PC-9 (cell line): ENCODE results near the gene ATOSB. TPM values are rescaled to one million over a fixed set of nuclear protein-coding genes. Genes with fewer than 3 reads are reported as not detected.

ENCODE experiments used
- BruUV-seq: library from RNA; stranded (reverse); fragments of 400-500 nt; replicated peaks from 2 replicates; lab custom pipeline; 2021; lab: Mats Ljungman, UMichigan
- CTCF ChIA-PET: fragments of 300-600 bp; sonication (Branson Sonifier 250); formaldehyde crosslinking; loops from one replicate; lab custom pipeline; 2022; ENCODE audit warnings: antibody characterized with exemption; lab: Charles Lee
- POLR2A ChIA-PET: fragments of 300-600 bp; sonication (Branson Sonifier 250); formaldehyde crosslinking; loops from one replicate; lab custom pipeline; 2022; ENCODE audit warnings: antibody characterized with exemption; ENCODE audit not compliant: unreplicated experiment; lab: Charles Lee
- DNase-seq, 2 experiments: peaks; one replicate each; pipeline versions ENCODE4 v3.0.0 to v3.0.0-alpha.2; 2015 to 2022; ENCODE audit warnings: mixed read lengths in 1 of 2
- H2AFZ ChIP-seq: fragments of 200-600 bp; sonication (generic); 2 replicates; pipeline ENCODE4 v1.8.1; 2017; ENCODE audit warnings: antibody characterized with exemption
- H3F3A ChIP-seq: fragments of 200-600 bp; sonication (generic); 2 replicates; pipeline ENCODE4 v1.8.1; 2017; ENCODE audit warnings: antibody characterized with exemption, mild to moderate bottlenecking, low read depth; ENCODE audit not compliant: insufficient read depth
- H3K27ac ChIP-seq: fragments of 200-600 bp; sonication (generic); 2 replicates; pipeline ENCODE4 v1.6.1; 2016; ENCODE audit warnings: mixed run types
- H3K27me3 ChIP-seq: fragments of 200-600 bp; sonication (generic); 2 replicates; pipeline ENCODE4 v1.6.1; 2016; ENCODE audit warnings: low read depth, mixed run types; ENCODE audit not compliant: insufficient read depth
- H3K36me3 ChIP-seq: fragments of 200-600 bp; sonication (generic); 2 replicates; pipeline ENCODE4 v1.6.1; 2016; ENCODE audit warnings: low read depth, mixed run types
- H3K4me1 ChIP-seq: fragments of 200-600 bp; sonication (generic); replicated peaks from 2 replicates; pipeline ENCODE4 v1.6.1; 2016; ENCODE audit warnings: mixed run types; ENCODE audit not compliant: insufficient read depth
- H3K4me2 ChIP-seq: fragments of 200-600 bp; sonication (generic); 2 replicates; pipeline ENCODE4 v1.6.1; 2017; ENCODE audit warnings: mixed run types
- H3K4me3 ChIP-seq: fragments of 200-600 bp; sonication (generic); 2 replicates; pipeline ENCODE4 v1.6.1; 2016; ENCODE audit warnings: mixed run types
- H3K79me2 ChIP-seq: fragments of 200-600 bp; sonication (generic); 2 replicates; pipeline ENCODE4 v1.6.1; 2017; ENCODE audit warnings: low read depth, mixed run types
- H3K9me2 ChIP-seq: fragments of 200-600 bp; sonication (generic); 2 replicates; pipeline ENCODE4 v1.8.1; 2017; ENCODE audit warnings: mild to moderate bottlenecking; ENCODE audit not compliant: insufficient read depth
- H3K9me3 ChIP-seq: fragments of 200-600 bp; sonication (generic); 2 replicates; pipeline ENCODE4 v1.8.1; 2016; ENCODE audit warnings: low read depth; ENCODE audit not compliant: insufficient read depth
- H4K20me1 ChIP-seq: fragments of 200-600 bp; sonication (generic); 2 replicates; pipeline ENCODE4 v1.8.1; 2017; ENCODE audit not compliant: insufficient read depth
- CTCF ChIP-seq: fragments of 200-600 bp; sonication (generic); conservative IDR thresholded peaks from 2 replicates; pipeline ENCODE4 v1.6.1; 2017; ENCODE audit warnings: mixed run types, antibody characterized with exemption, mild to moderate bottlenecking, moderate library complexity
- EZH2 ChIP-seq: fragments of 200-600 bp; sonication (generic); IDR thresholded peaks from 2 replicates; pipeline ENCODE4 v1.8.0; 2017; ENCODE audit warnings: antibody characterized with exemption, low read depth
- intact Hi-C: fragments of 100-400 bp; cut with micrococcal nuclease; formaldehyde crosslinking; loops from one replicate; pipeline ENCODE4 v1.10.0; 2022; ENCODE audit not compliant: unreplicated experiment
- total RNA-seq: library from RNA; stranded (reverse); gene quantifications from 2 replicates; pipeline ENCODE4 v1.2.3, GENCODE V29; 2021

ATOSB gene
- total RNA-seq, 1 experiment from 2014 or later = 10.5 TPM

GRCh38 chr9:35102465-35102768 is 13.2 kb downstream of the ATOSB start:
- peak overlapping the region; percentile 84 for H3K4me3 ChIP-seq
- ChIA-PET POLR2A (interaction anchor here (0.6 kb wide), 1 partner anchor 409 kb away, joined by 3 read pairs; no protein-coding TSS in a partner anchor), CTCF (interaction anchor here (1.0 kb wide), 1 partner anchor 51 kb away, joined by 3 read pairs; no protein-coding TSS in a partner anchor)
- TF ChIP-seq EZH2 (no peak), CTCF (no peak)
- H3K36me3 ChIP-seq = no peaks in the 10 kb centered on the region
- H3K27me3 ChIP-seq = no peaks in the 10 kb centered on the region
- intact Hi-C loops = no loop called here
- H2AFZ ChIP-seq = peak overlapping the region; percentile 96
- DNase-seq = no peak
- H3K9me2 ChIP-seq = no peaks in the 10 kb centered on the region
- H3K79me2 ChIP-seq = peaks cover 15% of the 10 kb centered on the region
- no peaks in the 10 kb centered on the region for H4K20me1 ChIP-seq
- H3F3A ChIP-seq = no peaks in the 10 kb centered on the region
- H3K4me1 ChIP-seq = no peaks in the 10 kb centered on the region
- H3K4me2 ChIP-seq = peak overlapping the region; percentile 90
- H3K27ac ChIP-seq = peak overlapping the region; percentile 49
- BruUV-seq = no TSS peak
- no peaks in the 10 kb centered on the region for H3K9me3 ChIP-seq

- Histone ChIP-seq H3K4me2 (no peak overlapping the region), H3K4me3 (no peak overlapping the region), H3K79me2 (peaks cover 19% of the 10 kb centered on the region), H3F3A (no peaks in the 10 kb centered on the region; the same call in 1 of the 2 replicates), H3K9me2 (no peaks in the 10 kb centered on the region), H2AFZ (no peak overlapping the region), H3K36me3 (no peaks in the 10 kb centered on the region), H4K20me1 (no peaks in the 10 kb centered on the region), H3K27me3 (no peaks in the 10 kb centered on the region), H3K27ac (no peak overlapping the region), H3K9me3 (no peaks in the 10 kb centered on the region), H3K4me1 (0 out of 2 replicates have a peak, but pooled peaks cover 3% of the 10 kb centered on the region)
- BruUV-seq = no TSS peak
- TF ChIP-seq CTCF (no peak), EZH2 (no peak)
- intact Hi-C loops = no loop called here
- no peak for DNase-seq
- ChIA-PET CTCF (no interaction called here), POLR2A (no interaction called here)
Observed at GRCh38 chr9:35097573-35097972, 18.1 kb downstream of the ATOSB start.

- peak within 1 kb of the TSS; percentile 93 for H2AFZ ChIP-seq
- peak within 1 kb of the TSS; percentile 87 for H3K4me3 ChIP-seq
Observed at GRCh38 chr9:35096035-35096849, 19.4 kb downstream of the ATOSB start, which contains the start of gene PIGO. Gene PIGO, minus strand, starts transcription at chr9:35096591. Its CDS starts 1,026 bp downstream, at chr9:35095565.

More at GRCh38 chr9:35096035-35096849, 19.4 kb downstream of the ATOSB start, which contains the start of gene PIGO:
- TSS peak; percentile 27 for BruUV-seq
- DNase-seq = peak; percentile 70 to 84
- no peaks in the 10 kb centered on the region for H3K9me2 ChIP-seq
- H3F3A ChIP-seq = no peaks in the 10 kb centered on the region; the same call in 1 of the 2 replicates
- H3K4me2 ChIP-seq = peak within 1 kb of the TSS; percentile 77
- ChIA-PET CTCF (interaction anchor here (0.7 to 1.2 kb wide), 3 partner anchors 16 to 196 kb away, joined by 3 read pairs; no protein-coding TSS in a partner anchor), POLR2A (interaction anchor here (0.5 to 0.6 kb wide), 2 partner anchors 27 to 812 kb away, joined by 4 to 8 read pairs; no protein-coding TSS in a partner anchor)
- TF ChIP-seq EZH2 (no peak), CTCF (peak; percentile 71; the same call in 1 of the 2 replicates)
- no peaks in the 10 kb centered on the region for H3K27me3 ChIP-seq
- H4K20me1 ChIP-seq = no peaks in the 10 kb centered on the region
- H3K9me3 ChIP-seq = no peaks in the 10 kb centered on the region
- peak within 1 kb of the TSS; percentile 93 for H3K27ac ChIP-seq
- H3K79me2 ChIP-seq = 0 out of 2 replicates have a peak, but pooled peaks cover 6% of the 10 kb centered on the region
- H3K4me1 ChIP-seq = 0 out of 2 replicates have a peak, but pooled peaks cover 3% of the 10 kb centered on the region
- no peaks in the 10 kb centered on the region for H3K36me3 ChIP-seq
- intact Hi-C loops = loop anchor here (1.0 kb wide), 1 partner anchor 197 kb away; no protein-coding TSS in a partner anchor
